HAP-1 (cell line): ENCODE results near the gene LIMA1.
"Not testable (repeated sequence)": the region's sequence is repeated elsewhere in the genome, so short reads cannot be mapped to it uniquely, and the experiment has no call there.

Experiments used
- DNase-seq, 2 experiments: peaks; one replicate each; pipeline ENCODE4 v3.0.0-alpha.2; 2016 to 2020; ENCODE audit warnings: low spot score in 2 of 2
- H3K27me3 ChIP-seq: fragments of 250-450 bp; sonication (Bioruptor Pico); 2 replicates; pipeline ENCODE4 v1.5.1; 2020; ENCODE audit warnings: low read depth, mild to moderate bottlenecking, moderate library complexity
- H3K36me3 ChIP-seq: fragments of 250-450 bp; sonication (Bioruptor Pico); replicated peaks from 2 replicates; pipeline ENCODE4 v1.5.1; 2020; ENCODE audit warnings: mild to moderate bottlenecking
- H3K4me1 ChIP-seq: fragments of 250-450 bp; sonication (Bioruptor Pico); 2 replicates; pipeline ENCODE4 v1.5.1; 2020; ENCODE audit warnings: mild to moderate bottlenecking
- H3K4me3 ChIP-seq: fragments of 250-450 bp; sonication (Bioruptor Pico); 2 replicates; pipeline ENCODE4 v1.5.1; 2020; ENCODE audit warnings: mild to moderate bottlenecking, moderate library complexity
- H3K9me3 ChIP-seq: fragments of 250-450 bp; sonication (Bioruptor Pico); 2 replicates; pipeline ENCODE4 v1.5.1; 2020; ENCODE audit warnings: mild to moderate bottlenecking, moderate library complexity
- in situ Hi-C: fragments of 300-500 bp; cut with MboI; formaldehyde crosslinking; loops from 3 replicates; pipeline ENCODE4 v1.14.3; 2020; ENCODE audit warnings: low sequenced_read_pairs, inconsistent platforms, mixed read lengths

Gene LIMA1

GRCh38 chr12:50275556-50275955 is 7.8 kb downstream of the LIMA1 start:
- no peaks in the 10 kb centered on the region for H3K9me3 ChIP-seq
- H3K4me1 ChIP-seq: peaks cover 5% of the 10 kb centered on the region
- no peaks in the 10 kb centered on the region for H3K27me3 ChIP-seq
- no peak for DNase-seq
- H3K4me3 ChIP-seq: no peak overlapping the region
- in situ Hi-C loops: no loop called here
- no peaks in the 10 kb centered on the region for H3K36me3 ChIP-seq

GRCh38 chr12:50275127-50275526 is 8.2 kb downstream of the LIMA1 start:
- H3K27me3 ChIP-seq, H3K4me3 ChIP-seq, in situ Hi-C loops, H3K4me1 ChIP-seq, H3K9me3 ChIP-seq, H3K36me3 ChIP-seq, DNase-seq: not testable (repeated sequence)

- DNase-seq: no peak
- no peaks in the 10 kb centered on the region for H3K4me1 ChIP-seq
- H3K36me3 ChIP-seq: no peaks in the 10 kb centered on the region
- in situ Hi-C loops: no loop called here
- H3K27me3 ChIP-seq: no peaks in the 10 kb centered on the region
- no peak overlapping the region for H3K4me3 ChIP-seq
- no peaks in the 10 kb centered on the region for H3K9me3 ChIP-seq
These were observed 11.5 kb downstream of the LIMA1 start for GRCh38 chr12:50271724-50272247.

GRCh38 chr12:50268482-50268881 is 14.8 kb downstream of the LIMA1 start:
- no peak for DNase-seq
- in situ Hi-C loops: no loop called here
- Histone ChIP-seq H3K4me1 (peaks cover 3% of the 10 kb centered on the region; the same call in 1 of the 2 replicates), H3K36me3 (no peaks in the 10 kb centered on the region), H3K4me3 (no peak overlapping the region), H3K9me3 (no peaks in the 10 kb centered on the region), H3K27me3 (no peaks in the 10 kb centered on the region)

GRCh38 chr12:50265770-50266524 is 17.4 kb downstream of the LIMA1 start:
- H3K36me3 ChIP-seq: no peaks in the 10 kb centered on the region

GRCh38 chr12:50263832-50264231 is 19.5 kb downstream of the LIMA1 start:
- H3K4me3 ChIP-seq: no peak overlapping the region

More at GRCh38 chr12:50265770-50266524, 17.4 kb downstream of the LIMA1 start:
- H3K4me3 ChIP-seq: no peak overlapping the region
- no peaks in the 10 kb centered on the region for H3K9me3 ChIP-seq
- H3K27me3 ChIP-seq: no peaks in the 10 kb centered on the region
- no peak for DNase-seq
- in situ Hi-C loops: no loop called here
- H3K4me1 ChIP-seq: peaks cover 3% of the 10 kb centered on the region; the same call in 1 of the 2 replicates

GRCh38 chr12:50261654-50262053 is 21.7 kb downstream of the LIMA1 start:
- no peaks in the 10 kb centered on the region for H3K27me3 ChIP-seq
- no peaks in the 10 kb centered on the region for H3K36me3 ChIP-seq
- no peak overlapping the region for H3K4me3 ChIP-seq
- DNase-seq: no peak
- H3K9me3 ChIP-seq: no peaks in the 10 kb centered on the region
- peaks cover 6% of the 10 kb centered on the region for H3K4me1 ChIP-seq
- in situ Hi-C loops: no loop called here

More at GRCh38 chr12:50263832-50264231, 19.5 kb downstream of the LIMA1 start:
- no peaks in the 10 kb centered on the region for H3K9me3 ChIP-seq
- in situ Hi-C loops: no loop called here
- no peak for DNase-seq
- H3K27me3 ChIP-seq: no peaks in the 10 kb centered on the region
- no peaks in the 10 kb centered on the region for H3K36me3 ChIP-seq
- H3K4me1 ChIP-seq: peaks cover 7% of the 10 kb centered on the region

- no peak overlapping the region for H3K4me3 ChIP-seq
- in situ Hi-C loops: no loop called here
- no peaks in the 10 kb centered on the region for H3K9me3 ChIP-seq
- H3K36me3 ChIP-seq: no peaks in the 10 kb centered on the region
- DNase-seq: no peak
- no peaks in the 10 kb centered on the region for H3K27me3 ChIP-seq
- peaks cover 4% of the 10 kb centered on the region; the same call in 1 of the 2 replicates for H3K4me1 ChIP-seq
These were observed 25.2 kb downstream of the LIMA1 start for GRCh38 chr12:50258167-50258551.

- no peaks in the 10 kb centered on the region for H3K9me3 ChIP-seq
- H3K27me3 ChIP-seq: no peaks in the 10 kb centered on the region
- in situ Hi-C loops: no loop called here
- H3K36me3 ChIP-seq: no peaks in the 10 kb centered on the region
- H3K4me1 ChIP-seq: peaks cover 4% of the 10 kb centered on the region; the same call in 1 of the 2 replicates
- H3K4me3 ChIP-seq: no peak overlapping the region
- DNase-seq: no peak
These were observed 25.8 kb downstream of the LIMA1 start for GRCh38 chr12:50257236-50258166.

GRCh38 chr12:50256761-50257160 is 26.6 kb downstream of the LIMA1 start:
- Histone ChIP-seq H3K9me3 (no peaks in the 10 kb centered on the region), H3K27me3 (no peaks in the 10 kb centered on the region)

GRCh38 chr12:50252977-50253602 is 30.2 kb downstream of the LIMA1 start:
- Histone ChIP-seq H3K4me3 (no peak overlapping the region), H3K27me3 (no peaks in the 10 kb centered on the region), H3K36me3 (no peaks in the 10 kb centered on the region), H3K9me3 (no peaks in the 10 kb centered on the region), H3K4me1 (no peaks in the 10 kb centered on the region)
- in situ Hi-C loops: no loop called here
- DNase-seq: no peak

More at GRCh38 chr12:50256761-50257160, 26.6 kb downstream of the LIMA1 start:
- H3K4me1 ChIP-seq: peaks cover 4% of the 10 kb centered on the region; the same call in 1 of the 2 replicates
- in situ Hi-C loops: no loop called here
- H3K4me3 ChIP-seq: no peak overlapping the region
- DNase-seq: no peak
- no peaks in the 10 kb centered on the region for H3K36me3 ChIP-seq

GRCh38 chr12:50251619-50252252 is 31.6 kb downstream of the LIMA1 start:
- H3K4me3 ChIP-seq: no peak overlapping the region
- H3K4me1 ChIP-seq: no peaks in the 10 kb centered on the region
- DNase-seq: no peak
- H3K27me3 ChIP-seq: no peaks in the 10 kb centered on the region
- H3K36me3 ChIP-seq: no peaks in the 10 kb centered on the region
- no peaks in the 10 kb centered on the region for H3K9me3 ChIP-seq
- in situ Hi-C loops: no loop called here
